Activated naive CD8-positive, alpha-beta T cell treated with anti-CD3 and anti-CD28 coated beads, Interleukin-2, amount 50 U/mL, for 24 hours (primary cell): ENCODE data around the gene MCAT.

Experiments used
- ATAC-seq: fragments of 150-1000 bp; cut with Tn5 transposase; one replicate; pipeline ENCODE4 v1.10.0; 2021
- DNase-seq: peaks from one replicate; pipeline ENCODE4 v3.0.0; 2021
- H3K27ac Mint-ChIP-seq: one replicate; pipeline ENCODE4 v1.8.0; 2021; ENCODE audit warnings: mild to moderate bottlenecking, mixed read lengths
- H3K27me3 Mint-ChIP-seq: one replicate; pipeline ENCODE4 v1.8.0; 2021; ENCODE audit warnings: mixed read lengths
- H3K36me3 Mint-ChIP-seq: one replicate; pipeline ENCODE4 v1.8.0; 2021; ENCODE audit warnings: low read depth, mixed read lengths
- H3K4me1 Mint-ChIP-seq: one replicate; pipeline ENCODE4 v1.8.0; 2021; ENCODE audit warnings: mixed read lengths
- H3K4me3 Mint-ChIP-seq: one replicate; pipeline ENCODE4 v1.8.0; 2021; ENCODE audit warnings: mild to moderate bottlenecking, moderate library complexity, mixed read lengths
- H3K9me3 Mint-ChIP-seq: one replicate; pipeline ENCODE4 v1.8.0; 2021; ENCODE audit warnings: mixed read lengths

Gene MCAT

DNA sequence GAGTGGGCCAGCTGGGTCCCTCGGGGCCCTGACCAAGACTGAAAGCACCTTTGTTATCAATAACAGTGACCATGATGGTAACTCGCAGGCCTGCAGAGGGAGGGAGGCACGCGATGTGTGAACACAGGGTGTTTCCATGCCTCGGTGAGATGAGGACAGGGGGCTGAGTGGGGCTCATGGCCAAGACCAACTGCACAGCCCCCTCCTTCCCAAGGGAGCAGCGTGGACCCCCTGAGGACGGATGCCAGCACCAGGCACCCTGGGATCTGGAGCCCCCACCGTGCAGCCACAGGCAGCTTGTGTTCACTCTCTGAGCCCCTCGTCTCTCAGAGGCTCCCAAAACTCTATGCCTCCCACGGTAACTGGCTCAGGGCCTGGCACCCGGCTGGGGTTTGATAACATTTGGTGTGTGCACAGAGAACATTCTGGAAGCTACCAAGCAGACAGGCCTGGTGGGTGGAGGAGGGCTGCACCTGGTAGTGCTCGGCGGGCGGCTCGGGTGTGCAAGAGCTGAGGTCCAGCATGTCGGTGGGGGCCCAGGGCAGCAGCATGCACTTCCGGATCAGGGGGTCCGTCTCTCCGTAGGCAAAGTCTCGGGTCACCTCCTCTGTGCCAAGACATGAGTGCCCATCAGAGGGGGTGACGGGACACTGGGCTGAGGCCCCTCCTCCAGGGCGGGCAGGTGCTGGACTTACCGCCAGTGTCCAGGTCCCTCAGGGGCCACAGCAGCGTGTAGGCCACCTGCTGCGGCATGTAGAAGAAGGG, 36.1 kb upstream of the MCAT start:
- DNase-seq: no peak
- Mint-ChIP-seq H3K4me3 (no peak overlapping the region), H3K4me1 (peaks cover 6% of the 10 kb centered on the region), H3K27me3 (no peaks in the 10 kb centered on the region), H3K36me3 (peaks cover 40% of the 10 kb centered on the region), H3K27ac (no peak overlapping the region), H3K9me3 (no peaks in the 10 kb centered on the region)
- no peak for ATAC-seq

DNA sequence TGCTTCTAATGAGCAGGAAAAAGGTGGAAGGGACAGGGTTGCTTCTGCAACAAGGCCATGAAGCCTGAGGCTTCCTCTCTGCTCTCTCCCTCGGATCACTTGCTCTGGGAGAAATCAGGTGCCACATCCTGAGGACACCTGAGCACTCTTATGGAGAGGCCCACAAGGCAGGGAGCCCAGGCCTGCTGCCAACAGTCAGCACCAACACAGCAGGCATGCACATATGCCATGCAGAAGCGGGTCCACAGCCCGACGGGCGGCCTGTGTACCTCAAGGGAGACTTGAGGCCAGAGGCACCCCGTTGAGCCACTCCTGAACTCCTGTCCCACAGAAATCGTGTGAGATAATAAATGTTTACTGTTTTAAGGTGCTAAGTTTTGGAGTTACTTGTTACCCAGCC, 34.3 kb upstream of the MCAT start:
- H3K36me3 Mint-ChIP-seq: peaks cover 42% of the 10 kb centered on the region

DNA sequence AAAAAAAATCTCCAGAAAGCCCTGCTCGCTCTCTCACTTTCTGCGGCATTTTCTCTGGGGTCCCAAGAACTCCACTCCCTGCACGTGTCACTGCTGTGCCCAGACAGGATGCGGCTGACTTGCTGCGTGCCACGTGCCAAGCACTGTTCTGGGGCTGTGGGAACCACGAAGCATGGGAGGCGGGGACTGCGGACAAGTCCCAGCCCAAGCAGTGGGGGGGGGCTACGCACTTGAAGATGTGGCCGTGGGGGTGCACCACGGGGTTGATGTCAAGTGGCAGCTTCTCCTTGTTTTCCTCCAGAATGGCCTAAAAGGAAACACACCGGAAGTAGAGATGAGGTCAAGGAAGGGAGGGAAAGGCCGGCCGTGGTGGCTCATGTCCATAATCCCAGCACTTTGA, 32.9 kb upstream of the MCAT start:
- DNase-seq (no peak), ATAC-seq (no peak)
- no peaks in the 10 kb centered on the region for H3K4me1 Mint-ChIP-seq
- no peaks in the 10 kb centered on the region for H3K9me3 Mint-ChIP-seq
- H3K4me3 Mint-ChIP-seq: no peak overlapping the region
- H3K27me3 Mint-ChIP-seq: no peaks in the 10 kb centered on the region
- H3K27ac Mint-ChIP-seq: no peak overlapping the region
- peaks cover 41% of the 10 kb centered on the region for H3K36me3 Mint-ChIP-seq

More for the DNA sequence above, 34.3 kb upstream of the MCAT start:
- no peak for ATAC-seq
- Mint-ChIP-seq H3K4me1 (no peaks in the 10 kb centered on the region), H3K27me3 (no peaks in the 10 kb centered on the region), H3K4me3 (no peak overlapping the region), H3K27ac (no peak overlapping the region), H3K9me3 (no peaks in the 10 kb centered on the region)
- no peak for DNase-seq

DNA sequence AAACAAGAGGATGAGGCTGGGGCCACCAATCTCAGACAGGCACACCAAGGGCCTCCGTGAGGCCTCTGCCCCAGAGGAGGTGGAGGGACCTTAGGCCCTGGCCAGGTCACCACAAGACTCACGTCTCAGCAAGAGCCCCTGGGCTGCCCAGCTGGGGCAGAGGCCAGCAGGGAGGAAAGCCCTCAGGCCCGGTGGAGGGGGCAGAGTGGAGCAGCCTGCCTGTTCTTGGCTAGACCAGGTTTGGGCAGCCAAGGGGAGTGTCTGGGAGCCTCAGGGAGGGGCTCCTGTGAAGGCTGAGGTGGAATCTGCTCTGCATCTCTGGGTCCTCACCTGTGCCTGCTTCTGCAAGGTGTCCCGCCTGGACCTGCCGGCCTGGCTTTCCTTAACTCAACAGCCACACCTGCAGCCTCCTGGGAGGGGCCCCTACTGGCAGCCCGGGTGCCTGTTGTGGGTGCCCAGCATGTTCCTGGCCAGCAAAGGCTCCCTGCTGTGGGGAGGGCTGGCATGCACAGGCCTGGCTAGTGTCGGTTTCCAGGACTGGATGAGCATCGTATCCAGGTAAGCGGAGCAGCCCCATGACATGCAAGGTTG, 31.8 kb upstream of the MCAT start:
- no peak overlapping the region for H3K4me3 Mint-ChIP-seq
- no peak overlapping the region for H3K27ac Mint-ChIP-seq
- peaks cover 45% of the 10 kb centered on the region for H3K36me3 Mint-ChIP-seq
- no peaks in the 10 kb centered on the region for H3K9me3 Mint-ChIP-seq
- H3K4me1 Mint-ChIP-seq: no peaks in the 10 kb centered on the region
- ATAC-seq: no peak
- no peaks in the 10 kb centered on the region for H3K27me3 Mint-ChIP-seq
- DNase-seq: no peak

- Mint-ChIP-seq H3K9me3 (no peaks in the 10 kb centered on the region), H3K4me3 (no peak overlapping the region), H3K4me1 (no peaks in the 10 kb centered on the region), H3K27ac (no peak overlapping the region), H3K36me3 (peaks cover 42% of the 10 kb centered on the region), H3K27me3 (no peaks in the 10 kb centered on the region)
- ATAC-seq (no peak), DNase-seq (no peak)
These were observed 30.9 kb upstream of the MCAT start for GRCh38 chr22:43173976-43174720.

DNA sequence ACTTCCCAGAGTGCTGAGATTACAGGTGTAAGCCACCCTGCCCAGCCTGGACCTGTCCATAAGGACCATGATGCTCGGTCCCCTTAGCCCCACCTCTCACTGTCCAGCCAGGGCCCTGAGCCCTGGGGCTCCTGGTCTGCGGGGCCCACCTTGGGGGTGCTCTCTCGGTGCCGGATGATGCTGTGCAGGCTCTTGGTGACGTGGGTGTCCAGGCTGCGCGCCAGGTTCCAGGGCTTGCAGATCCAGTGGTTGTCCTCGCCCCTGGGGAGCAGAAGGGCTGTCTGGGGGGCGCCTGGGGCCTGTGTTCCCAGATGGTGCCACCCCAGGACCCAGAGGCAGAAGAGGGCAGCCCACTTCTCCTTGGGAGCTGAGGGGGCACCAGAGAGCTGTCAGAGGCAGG, 30.4 kb upstream of the MCAT start:
- Mint-ChIP-seq H3K27ac (no peak overlapping the region), H3K36me3 (peaks cover 36% of the 10 kb centered on the region), H3K9me3 (no peaks in the 10 kb centered on the region), H3K4me1 (no peaks in the 10 kb centered on the region), H3K4me3 (no peak overlapping the region), H3K27me3 (no peaks in the 10 kb centered on the region)
- DNase-seq (no peak), ATAC-seq (no peak)

DNA sequence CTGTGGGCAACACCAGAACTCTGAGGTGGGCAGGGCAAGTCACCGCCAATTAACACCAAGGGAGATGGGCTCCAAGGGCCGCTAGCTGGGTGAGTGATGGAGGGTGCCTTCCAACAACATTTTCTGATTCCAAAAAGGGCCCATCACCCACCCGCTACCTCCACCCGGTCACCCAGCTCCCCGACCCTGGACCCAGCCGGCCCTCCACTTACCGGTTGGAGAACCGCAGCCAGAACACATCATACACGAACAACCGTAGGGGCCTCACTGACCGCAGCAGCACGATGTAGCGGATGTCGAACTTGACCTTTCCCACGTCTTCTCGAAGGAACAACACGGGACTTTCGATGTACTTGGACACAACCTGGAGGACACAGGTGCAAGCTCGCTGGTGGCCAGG, 29.0 kb upstream of the MCAT start:
- peaks cover 25% of the 10 kb centered on the region for H3K36me3 Mint-ChIP-seq
- no peaks in the 10 kb centered on the region for H3K27me3 Mint-ChIP-seq
- no peak overlapping the region for H3K4me3 Mint-ChIP-seq
- DNase-seq (no peak), ATAC-seq (no peak)
- no peaks in the 10 kb centered on the region for H3K4me1 Mint-ChIP-seq
- H3K27ac Mint-ChIP-seq: no peak overlapping the region
- H3K9me3 Mint-ChIP-seq: no peaks in the 10 kb centered on the region

- Mint-ChIP-seq H3K4me1 (no peaks in the 10 kb centered on the region), H3K36me3 (peaks cover 22% of the 10 kb centered on the region), H3K27ac (no peak overlapping the region), H3K9me3 (no peaks in the 10 kb centered on the region), H3K27me3 (no peaks in the 10 kb centered on the region), H3K4me3 (no peak overlapping the region)
- no peak for ATAC-seq
- no peak for DNase-seq
These were observed 28.4 kb upstream of the MCAT start for GRCh38 chr22:43171607-43172006.

DNA sequence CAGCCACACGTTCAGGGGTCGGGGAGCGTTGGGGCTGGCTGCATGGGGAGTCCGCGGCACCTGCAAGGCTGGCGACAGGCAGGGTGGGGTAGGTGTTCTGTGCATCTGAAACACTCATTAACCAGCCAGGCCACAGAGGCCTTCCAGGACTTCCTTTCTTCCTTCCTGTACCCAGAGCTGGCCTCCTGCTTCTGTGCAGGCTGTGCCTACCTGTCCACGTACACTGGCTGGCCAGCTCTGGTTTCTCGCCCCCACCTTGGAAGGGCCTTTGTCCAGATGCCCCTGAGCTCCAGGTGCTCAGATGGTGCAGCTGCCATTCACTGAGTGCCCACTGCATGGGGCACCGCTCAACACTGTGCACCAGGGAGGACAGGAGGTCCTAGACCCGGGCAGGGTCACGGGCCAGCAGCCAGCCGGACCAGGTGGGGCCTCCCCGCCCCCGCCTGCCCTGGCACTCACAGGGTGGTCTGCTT, 27.9 kb upstream of the MCAT start:
- Mint-ChIP-seq H3K36me3 (peaks cover 20% of the 10 kb centered on the region), H3K4me1 (no peaks in the 10 kb centered on the region), H3K9me3 (no peaks in the 10 kb centered on the region), H3K4me3 (no peak overlapping the region), H3K27ac (no peak overlapping the region), H3K27me3 (no peaks in the 10 kb centered on the region)
- DNase-seq (no peak), ATAC-seq (no peak)

GRCh38 chr22:43170131-43170480, 26.9 kb upstream of the MCAT start:
- H3K4me1 Mint-ChIP-seq: no peaks in the 10 kb centered on the region
- no peak overlapping the region for H3K27ac Mint-ChIP-seq
- DNase-seq: no peak
- H3K36me3 Mint-ChIP-seq: peaks cover 18% of the 10 kb centered on the region
- H3K9me3 Mint-ChIP-seq: no peaks in the 10 kb centered on the region
- no peak for ATAC-seq
- H3K4me3 Mint-ChIP-seq: no peak overlapping the region
- no peaks in the 10 kb centered on the region for H3K27me3 Mint-ChIP-seq

DNA sequence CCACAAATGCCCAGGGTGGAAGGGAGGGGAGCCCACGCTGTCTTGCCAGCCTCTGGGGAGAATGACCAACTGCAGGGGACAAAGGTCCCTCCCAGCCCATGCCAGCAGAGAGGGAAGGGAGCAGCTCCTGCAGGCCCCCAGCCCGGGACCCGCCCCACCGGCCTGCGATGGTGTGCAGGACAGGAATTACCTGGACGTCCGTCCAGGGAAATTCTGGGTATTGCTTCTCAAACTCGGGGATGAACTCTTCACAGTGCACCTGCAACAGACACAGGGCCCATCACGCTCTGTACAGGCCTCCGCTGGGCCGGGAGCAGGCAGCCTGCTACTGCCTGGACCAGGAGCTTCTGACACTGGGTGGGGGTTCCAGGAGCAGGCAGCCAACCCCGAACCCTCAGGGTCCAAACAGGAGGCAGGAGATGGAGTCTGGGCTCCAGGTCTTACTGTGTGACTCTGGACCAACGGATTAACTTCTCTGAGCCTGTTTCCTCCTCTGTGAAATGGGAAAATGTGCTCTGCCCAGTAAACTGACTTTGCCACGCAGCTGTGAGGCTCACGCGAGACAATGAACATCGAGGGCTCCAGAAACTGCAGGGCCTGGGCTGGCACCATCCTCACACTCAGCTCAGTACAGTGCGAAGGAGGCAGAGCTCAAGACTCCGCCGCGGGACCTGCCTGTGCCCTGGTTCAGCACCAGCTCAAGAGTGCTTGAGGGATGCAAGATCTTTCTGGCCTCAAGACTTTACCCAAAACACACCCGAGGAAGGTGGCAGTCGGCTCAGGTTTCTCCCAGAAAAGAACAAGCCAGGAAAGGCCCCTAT, 26.3 kb upstream of the MCAT start:
- Mint-ChIP-seq H3K4me1 (no peaks in the 10 kb centered on the region), H3K27me3 (no peaks in the 10 kb centered on the region)
- DNase-seq: no peak

DNA sequence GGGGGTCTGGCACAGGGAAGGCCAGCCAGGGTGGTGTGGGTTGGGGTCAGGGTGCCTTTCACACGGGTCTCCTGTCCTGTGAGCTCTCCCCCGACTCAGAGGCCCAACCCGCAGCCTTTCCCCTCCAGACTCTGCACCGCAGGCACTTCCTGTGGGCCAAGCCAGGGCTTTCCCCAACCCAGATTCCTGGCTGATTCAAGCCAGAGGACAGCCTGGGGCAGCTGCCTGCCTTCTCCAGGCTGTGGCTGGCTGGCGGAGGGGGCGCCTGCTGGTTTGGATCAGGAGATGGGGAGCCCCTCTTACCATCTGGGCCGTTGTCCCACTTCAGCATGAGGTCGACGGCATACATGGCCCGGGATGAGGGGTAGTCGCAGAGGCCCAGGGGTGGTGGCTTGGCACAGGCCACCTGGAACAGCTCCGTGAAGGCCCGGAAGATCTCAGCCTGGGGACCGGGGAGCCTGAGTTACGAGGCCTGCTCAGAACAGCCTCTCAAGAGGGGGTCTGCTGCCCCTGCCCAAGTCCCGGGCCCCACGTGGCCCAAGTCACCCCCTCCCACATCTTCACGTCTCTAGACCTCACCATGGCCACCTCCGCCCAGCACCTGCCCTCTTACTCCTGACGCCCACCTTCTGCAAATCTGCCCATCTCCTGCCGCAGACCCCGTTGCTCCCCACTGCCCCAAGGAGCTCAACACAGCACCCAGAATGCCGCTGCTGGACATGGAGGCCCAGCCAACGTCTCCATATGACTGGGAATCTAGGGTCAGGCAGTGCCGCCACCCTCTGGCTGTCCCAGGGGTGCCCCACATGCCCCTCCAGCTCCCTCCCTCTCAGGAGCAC, 25.5 kb upstream of the MCAT start:
- no peak overlapping the region for H3K27ac Mint-ChIP-seq

More for the DNA sequence above, 26.3 kb upstream of the MCAT start:
- Mint-ChIP-seq H3K36me3 (peaks cover 18% of the 10 kb centered on the region), H3K4me3 (no peak overlapping the region), H3K27ac (no peak overlapping the region), H3K9me3 (no peaks in the 10 kb centered on the region)
- ATAC-seq: no peak

DNA sequence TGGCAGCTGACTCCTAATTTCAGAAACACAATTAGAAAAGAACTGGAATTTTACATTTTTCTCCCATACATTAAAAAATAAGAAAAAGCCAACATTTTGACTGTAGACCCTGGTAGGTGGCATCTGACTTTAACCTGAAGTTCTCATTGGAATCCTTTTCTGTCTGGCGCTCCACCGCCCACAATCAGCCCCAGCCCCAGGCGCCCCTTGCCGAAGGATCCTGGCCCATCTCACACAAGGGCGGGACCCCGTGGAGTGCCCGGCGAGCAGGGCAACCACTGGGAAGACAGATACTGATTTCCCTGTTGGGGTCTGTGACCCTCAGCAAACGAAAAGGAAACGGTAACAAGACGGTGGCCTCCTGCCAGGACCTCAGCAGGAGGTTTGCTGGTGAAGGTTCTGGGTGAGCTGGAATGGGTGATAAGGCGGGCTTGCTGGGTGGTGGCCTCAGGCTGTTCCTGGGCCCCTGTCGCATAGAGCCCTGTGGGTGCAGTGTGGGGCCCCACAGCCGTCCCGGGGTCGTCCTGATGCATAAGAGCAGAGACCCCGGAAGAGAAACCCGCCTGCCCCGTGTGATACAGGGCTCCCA, 23.9 kb upstream of the MCAT start:
- no peaks in the 10 kb centered on the region for H3K9me3 Mint-ChIP-seq
- H3K27me3 Mint-ChIP-seq: no peaks in the 10 kb centered on the region
- no peak for ATAC-seq
- DNase-seq: no peak
- peaks cover 18% of the 10 kb centered on the region for H3K36me3 Mint-ChIP-seq
- no peak overlapping the region for H3K27ac Mint-ChIP-seq
- no peaks in the 10 kb centered on the region for H3K4me1 Mint-ChIP-seq
- H3K4me3 Mint-ChIP-seq: no peak overlapping the region

More for the DNA sequence above, 25.5 kb upstream of the MCAT start:
- peaks cover 22% of the 10 kb centered on the region for H3K36me3 Mint-ChIP-seq
- no peaks in the 10 kb centered on the region for H3K27me3 Mint-ChIP-seq
- no peaks in the 10 kb centered on the region for H3K9me3 Mint-ChIP-seq
- DNase-seq: no peak
- no peaks in the 10 kb centered on the region for H3K4me1 Mint-ChIP-seq
- H3K4me3 Mint-ChIP-seq: no peak overlapping the region
- no peak for ATAC-seq
